ENCODE results near the gene DNAJB7.

- TF ChIP-seq JUND (IDR thresholded peaks at IDR 0.05) (no peak), MAX (IDR thresholded peaks at IDR 0.05) (no peak), CTCF (IDR thresholded peaks at IDR 0.05; ENCODE audit: low read depth, low read length, missing input control) (no peak), REST (IDR thresholded peaks at IDR 0.05) (no peak)
Observed at GRCh38 chr22:40844951-40845350, 17.0 kb downstream of the DNAJB7 start.

Data from liver (tissue), 3 donors.